GM18507 (cell line): ENCODE data around the gene ZBTB16.

Experiments used
- DNase-seq: peaks from one replicate; pipeline ENCODE4 v3.0.0; 2011; ENCODE audit warnings: low read depth; ENCODE audit not compliant: insufficient read length; ENCODE audit errors: extremely low spot score
- FAIRE-seq: peaks from 2 replicates; lab custom pipeline; 2011; peaks lifted over from hg19 to GRCh38; lab: Jason Lieb, UNC

ZBTB16 gene

GRCh38 chr11:114242032-114242431, 182.5 kb downstream of the ZBTB16 start:
- FAIRE-seq (no peak), DNase-seq (no peak)

GRCh38 chr11:114243461-114244372, 184.2 kb downstream of the ZBTB16 start:
- FAIRE-seq, result no peak
- DNase-seq, result no peak

GRCh38 chr11:114244726-114245394, 185.3 kb downstream of the ZBTB16 start:
- DNase-seq (no peak), FAIRE-seq (no peak)

- no peak for DNase-seq
- FAIRE-seq, result no peak
Measured at GRCh38 chr11:114246321-114247069, 187.0 kb downstream of the ZBTB16 start.

GRCh38 chr11:114247070-114247789, 187.7 kb downstream of the ZBTB16 start:
- DNase-seq (no peak), FAIRE-seq (no peak)

- DNase-seq, result no peak
- FAIRE-seq, result no peak
Measured at GRCh38 chr11:114250180-114250579, 190.7 kb downstream of the ZBTB16 start.

GRCh38 chr11:114250993-114251814, 191.7 kb downstream of the ZBTB16 start:
- FAIRE-seq, result no peak
- no peak for DNase-seq

- DNase-seq (no peak), FAIRE-seq (no peak)
Measured at GRCh38 chr11:114251815-114252337, 192.4 kb downstream of the ZBTB16 start.

- no peak for DNase-seq
- no peak for FAIRE-seq
Measured at GRCh38 chr11:114252767-114253166, 193.3 kb downstream of the ZBTB16 start.

- no peak for DNase-seq
- no peak for FAIRE-seq
Measured at GRCh38 chr11:114253771-114254170, 194.3 kb downstream of the ZBTB16 start.

GRCh38 chr11:114254571-114255146, 195.1 kb downstream of the ZBTB16 start:
- DNase-seq (no peak), FAIRE-seq (no peak)

GRCh38 chr11:114255289-114255688, 195.8 kb downstream of the ZBTB16 start:
- FAIRE-seq (no peak), DNase-seq (no peak)

GRCh38 chr11:114256176-114256966, 196.9 kb downstream of the ZBTB16 start:
- DNase-seq, result no peak
- no peak for FAIRE-seq

GRCh38 chr11:114256967-114257286, 197.4 kb downstream of the ZBTB16 start:
- FAIRE-seq (no peak), DNase-seq (no peak)

- DNase-seq (no peak), FAIRE-seq (no peak)
Measured at GRCh38 chr11:114257621-114258558, 198.4 kb downstream of the ZBTB16 start.

- no peak for FAIRE-seq
Measured at GRCh38 chr11:114258696-114259095, 199.2 kb downstream of the ZBTB16 start.

GRCh38 chr11:114259124-114259526, 199.6 kb downstream of the ZBTB16 start:
- DNase-seq, result no peak
- no peak for FAIRE-seq

More at GRCh38 chr11:114258696-114259095, 199.2 kb downstream of the ZBTB16 start:
- no peak for DNase-seq
